Neural progenitor cell (in vitro differentiated cells): ENCODE results near the gene TRIM3. TPM values are rescaled to one million over a fixed set of nuclear protein-coding genes. Genes with fewer than 3 reads are reported as not detected.

ENCODE experiments used
- DNase-seq: peaks from one replicate; pipeline ENCODE4 v3.0.0-alpha.2; 2016; ENCODE audit warnings: low spot score
- H2AFZ ChIP-seq: fragments of 200-600 bp; sonication (generic); replicated peaks from 2 replicates; pipeline ENCODE4 v1.6.1; 2016; ENCODE audit warnings: antibody characterized with exemption
- H3F3A ChIP-seq: fragments of 200-600 bp; sonication (generic); 2 replicates; pipeline ENCODE4 v1.6.1; 2016; ENCODE audit warnings: antibody characterized with exemption, low read depth
- H3K27ac ChIP-seq: fragments of 200-600 bp; sonication (generic); 2 replicates; pipeline ENCODE4 v1.5.1; 2016; ENCODE audit warnings: mild to moderate bottlenecking
- H3K27me3 ChIP-seq: fragments of 200-600 bp; sonication (generic); 2 replicates; pipeline ENCODE4 v1.6.1; 2016; ENCODE audit warnings: mild to moderate bottlenecking, moderate library complexity
- H3K36me3 ChIP-seq: fragments of 200-600 bp; sonication (generic); 2 replicates; pipeline ENCODE4 v1.5.1; 2016
- H3K4me1 ChIP-seq: fragments of 200-600 bp; sonication (generic); 2 replicates; pipeline ENCODE4 v1.6.1; 2016; ENCODE audit warnings: mixed run types
- H3K4me2 ChIP-seq: fragments of 200-600 bp; sonication (generic); 2 replicates; pipeline ENCODE4 v1.6.1; 2016
- H3K4me3 ChIP-seq: fragments of 200-600 bp; sonication (generic); 2 replicates; pipeline ENCODE4 v1.5.1; 2016
- H3K79me2 ChIP-seq: fragments of 200-600 bp; sonication (generic); 2 replicates; pipeline ENCODE4 v1.6.1; 2016; ENCODE audit warnings: low read depth
- H3K9ac ChIP-seq: fragments of 200-600 bp; sonication (generic); 2 replicates; pipeline ENCODE4 v1.6.1; 2016
- H3K9me3 ChIP-seq: fragments of 200-600 bp; sonication (generic); 2 replicates; pipeline ENCODE4 v1.5.1; 2016; ENCODE audit warnings: low read depth
- H4K20me1 ChIP-seq: fragments of 200-600 bp; sonication (generic); 2 replicates; pipeline ENCODE4 v1.6.1; 2016; ENCODE audit warnings: low read depth
- H3K27ac Mint-ChIP-seq: 3 replicates; pipeline ENCODE4 v1.8.0; 2021; ENCODE audit warnings: mixed read lengths
- H3K27me3 Mint-ChIP-seq: 2 replicates; pipeline ENCODE4 v1.8.0; 2022; ENCODE audit warnings: low read depth, mild to moderate bottlenecking, inconsistent platforms, moderate library complexity, mixed read lengths; ENCODE audit not compliant: insufficient read depth
- H3K36me3 Mint-ChIP-seq: 3 replicates; pipeline ENCODE4 v1.8.0; 2021; ENCODE audit warnings: mixed read lengths
- H3K4me1 Mint-ChIP-seq: 3 replicates; pipeline ENCODE4 v1.8.0; 2021; ENCODE audit warnings: mixed read lengths
- H3K4me3 Mint-ChIP-seq: 3 replicates; pipeline ENCODE4 v1.8.0; 2021; ENCODE audit warnings: mild to moderate bottlenecking, moderate library complexity, mixed read lengths
- H3K9me3 Mint-ChIP-seq: 3 replicates; pipeline ENCODE4 v1.8.0; 2020; ENCODE audit warnings: mixed read lengths
- EZH2 ChIP-seq: fragments of 200-600 bp; sonication (generic); IDR thresholded peaks from 2 replicates; pipeline ENCODE4 v1.6.1; 2017; ENCODE audit warnings: antibody characterized with exemption, mild to moderate bottlenecking, moderate library complexity
- EZH2phosphoT487 ChIP-seq: fragments of 200-600 bp; sonication (generic); IDR thresholded peaks from 2 replicates; pipeline ENCODE4 v1.6.1; 2017; ENCODE audit warnings: antibody characterized with exemption
- total RNA-seq: library from RNA; depleted of rRNA; stranded (reverse); fragments of >200 nt; gene quantifications from 2 replicates; pipeline ENCODE4 v1.2.3, GENCODE V29; 2015; ENCODE audit warnings: low replicate concordance
- TF ChIP-seq, protein P1 (sequence below): fragments of 200-600 bp; sonication (generic); IDR thresholded peaks from 2 replicates; pipeline ENCODE4 v1.5.1; 2017; ENCODE audit warnings: antibody characterized with exemption, mild to moderate bottlenecking

TRIM3 gene
- total RNA-seq, 1 donor from 2014 or later = 16.1 TPM

DNA sequence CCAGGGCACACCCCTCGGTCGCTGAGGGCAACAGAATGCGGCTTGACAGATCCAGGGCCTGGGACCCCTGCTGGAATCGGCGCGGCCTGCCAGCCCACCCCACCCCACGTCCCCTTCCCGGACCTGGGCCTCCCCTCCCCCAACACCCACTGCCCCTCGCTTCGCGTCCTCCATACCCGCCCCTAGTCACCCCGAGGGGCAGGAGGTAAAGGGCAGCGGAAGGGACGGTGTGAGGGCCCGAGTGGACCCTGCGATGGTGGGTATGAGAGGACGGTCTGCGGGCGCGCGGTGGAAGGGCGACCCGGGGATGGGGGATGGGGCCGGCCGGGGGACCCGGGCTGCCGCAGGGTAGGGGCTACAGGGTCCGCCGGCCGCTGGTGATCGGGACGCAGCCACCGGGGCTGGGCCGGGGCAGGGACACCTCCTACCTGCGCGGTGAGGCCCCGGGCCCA, 55.2 kb downstream of the TRIM3 start:
- peak overlapping the region; percentile 28 for H3K9ac ChIP-seq
- H3K4me1 ChIP-seq = peaks cover 8% of the 10 kb centered on the region
- no peak overlapping the region for H3K27ac ChIP-seq
- no peak overlapping the region for H3K27ac Mint-ChIP-seq
- peaks cover 4% of the 10 kb centered on the region for H3K4me1 Mint-ChIP-seq
- peaks cover 15% of the 10 kb centered on the region for H3K79me2 ChIP-seq
- H3K4me2 ChIP-seq = peak overlapping the region; percentile 84
- peaks cover 20% of the 10 kb centered on the region for H3K27me3 ChIP-seq
- no peaks in the 10 kb centered on the region for H3K36me3 Mint-ChIP-seq
- H3K9me3 ChIP-seq = no peaks in the 10 kb centered on the region
- peak overlapping the region; percentile 99 for H2AFZ ChIP-seq
- H3K36me3 ChIP-seq = no peaks in the 10 kb centered on the region
- H3K9me3 Mint-ChIP-seq = no peaks in the 10 kb centered on the region
- H4K20me1 ChIP-seq = peaks cover 16% of the 10 kb centered on the region
- DNase-seq = peak; percentile 76
- TF ChIP-seq EZH2phosphoT487 (no peak), EZH2 (no peak)
- TF ChIP-seq, protein P1, sequence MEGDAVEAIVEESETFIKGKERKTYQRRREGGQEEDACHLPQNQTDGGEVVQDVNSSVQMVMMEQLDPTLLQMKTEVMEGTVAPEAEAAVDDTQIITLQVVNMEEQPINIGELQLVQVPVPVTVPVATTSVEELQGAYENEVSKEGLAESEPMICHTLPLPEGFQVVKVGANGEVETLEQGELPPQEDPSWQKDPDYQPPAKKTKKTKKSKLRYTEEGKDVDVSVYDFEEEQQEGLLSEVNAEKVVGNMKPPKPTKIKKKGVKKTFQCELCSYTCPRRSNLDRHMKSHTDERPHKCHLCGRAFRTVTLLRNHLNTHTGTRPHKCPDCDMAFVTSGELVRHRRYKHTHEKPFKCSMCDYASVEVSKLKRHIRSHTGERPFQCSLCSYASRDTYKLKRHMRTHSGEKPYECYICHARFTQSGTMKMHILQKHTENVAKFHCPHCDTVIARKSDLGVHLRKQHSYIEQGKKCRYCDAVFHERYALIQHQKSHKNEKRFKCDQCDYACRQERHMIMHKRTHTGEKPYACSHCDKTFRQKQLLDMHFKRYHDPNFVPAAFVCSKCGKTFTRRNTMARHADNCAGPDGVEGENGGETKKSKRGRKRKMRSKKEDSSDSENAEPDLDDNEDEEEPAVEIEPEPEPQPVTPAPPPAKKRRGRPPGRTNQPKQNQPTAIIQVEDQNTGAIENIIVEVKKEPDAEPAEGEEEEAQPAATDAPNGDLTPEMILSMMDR = no peak
- peak overlapping the region; percentile 94 for H3K4me3 ChIP-seq
- no peaks in the 10 kb centered on the region for H3K27me3 Mint-ChIP-seq
- no peaks in the 10 kb centered on the region for H3F3A ChIP-seq
- H3K4me3 Mint-ChIP-seq = no peak overlapping the region

GRCh38 chr11:6417907-6418556, 55.7 kb downstream of the TRIM3 start:
- H3K36me3 ChIP-seq = no peaks in the 10 kb centered on the region
- H3K4me2 ChIP-seq = peak overlapping the region; percentile 84
- TF ChIP-seq EZH2 = no peak
- TF ChIP-seq, protein P1 = no peak
- no peak for TF ChIP-seq EZH2phosphoT487
- no peaks in the 10 kb centered on the region for H3K9me3 Mint-ChIP-seq
- H3K27ac Mint-ChIP-seq = no peak overlapping the region
- H3K79me2 ChIP-seq = peaks cover 15% of the 10 kb centered on the region
- H3K27me3 Mint-ChIP-seq = no peaks in the 10 kb centered on the region
- H3F3A ChIP-seq = no peaks in the 10 kb centered on the region
- DNase-seq = no peak
- H3K27me3 ChIP-seq = peaks cover 17% of the 10 kb centered on the region
- H3K4me3 Mint-ChIP-seq = no peak overlapping the region
- H3K4me3 ChIP-seq = peak overlapping the region; percentile 94
- H2AFZ ChIP-seq = no peak overlapping the region
- H3K36me3 Mint-ChIP-seq = no peaks in the 10 kb centered on the region
- H3K9ac ChIP-seq = peak overlapping the region; percentile 28
- H4K20me1 ChIP-seq = peaks cover 16% of the 10 kb centered on the region
- H3K4me1 ChIP-seq = peaks cover 8% of the 10 kb centered on the region
- peaks cover 4% of the 10 kb centered on the region for H3K4me1 Mint-ChIP-seq
- H3K27ac ChIP-seq = no peak overlapping the region
- H3K9me3 ChIP-seq = no peaks in the 10 kb centered on the region

DNA sequence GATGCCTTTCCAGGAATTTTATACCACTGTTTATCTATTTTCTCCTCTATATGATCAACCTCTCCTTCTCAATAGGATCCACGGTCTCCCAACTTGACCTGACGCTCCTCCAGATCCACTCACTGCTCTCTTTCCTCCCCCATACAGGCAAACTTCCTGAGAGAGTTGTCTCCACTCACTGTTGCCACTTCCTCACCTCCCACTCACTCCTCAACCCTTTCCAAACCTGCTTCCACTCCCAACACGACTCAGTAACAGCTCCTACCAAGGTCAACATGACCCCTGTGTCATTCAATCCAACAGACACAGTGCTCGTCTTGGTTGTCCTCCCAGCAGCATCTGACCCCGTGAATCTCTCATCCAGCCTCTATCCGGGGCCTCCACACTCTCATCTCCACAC, 57.9 kb downstream of the TRIM3 start:
- no peak for TF ChIP-seq EZH2phosphoT487
- TF ChIP-seq EZH2 = no peak
- TF ChIP-seq, protein P1 = no peak
- H3K36me3 Mint-ChIP-seq = peaks cover under 1% of the 10 kb centered on the region
- Histone ChIP-seq H3K4me2 (no peak overlapping the region), H3K27ac (no peak overlapping the region), H3K9ac (no peak overlapping the region), H3K4me3 (no peak overlapping the region), H3K9me3 (no peaks in the 10 kb centered on the region), H3K4me1 (peaks cover 8% of the 10 kb centered on the region), H3K79me2 (peaks cover 15% of the 10 kb centered on the region), H2AFZ (no peak overlapping the region), H3K27me3 (peaks cover 16% of the 10 kb centered on the region), H3F3A (no peaks in the 10 kb centered on the region), H3K36me3 (no peaks in the 10 kb centered on the region), H4K20me1 (peaks cover 16% of the 10 kb centered on the region)
- H3K9me3 Mint-ChIP-seq = no peaks in the 10 kb centered on the region
- peaks cover 4% of the 10 kb centered on the region for H3K4me1 Mint-ChIP-seq
- H3K27ac Mint-ChIP-seq = no peak overlapping the region
- H3K27me3 Mint-ChIP-seq = no peaks in the 10 kb centered on the region
- DNase-seq = no peak
- H3K4me3 Mint-ChIP-seq = no peak overlapping the region
